ENCODE results near the gene TMEM129.
A peak's percentile ranks its signal among the peaks of the same experiment; 100 is the strongest.

- TF ChIP-seq CTCF (conservative IDR thresholded peaks at IDR 0.05; ENCODE audit: low read depth in 2 of 2) (no peak), EZH2 (IDR thresholded peaks at IDR 0.05; ENCODE audit: low read depth, unreplicated experiment) (peak; percentile 1), REST (IDR thresholded peaks at IDR 0.05; ENCODE audit: unreplicated experiment) (no peak), EZH2phosphoT487 (IDR thresholded peaks at IDR 0.05; ENCODE audit: unreplicated experiment) (no peak), NANOG (IDR thresholded peaks at IDR 0.05; ENCODE audit: borderline replicate concordance) (no peak), CREB1 (CRISPR knock-in tag; IDR thresholded peaks at IDR 0.05; ENCODE audit: low read depth) (no peak), ETS1 (IDR thresholded peaks at IDR 0.05) (no peak), POLR2AphosphoS5 (IDR thresholded peaks at IDR 0.05; ENCODE audit: low read depth) (peak; percentile 48; the same call in 1 of the 2 replicates)
Measured at GRCh38 chr4:1683736-1684505, 37.2 kb downstream of the TMEM129 start, which contains the start of gene FAM53A.

Measured in GM23338 (cell line).